Caco-2 (cell line): ENCODE measurements around the gene CHMP6. TPM values are rescaled to one million over a fixed set of nuclear protein-coding genes. Genes with fewer than 3 reads are reported as not detected.

ENCODE experiments used
- BruUV-seq: library from RNA; stranded (reverse); fragments of 400-500 nt; replicated peaks from 2 replicates; lab custom pipeline; 2021; lab: Mats Ljungman, UMichigan
- CTCF ChIA-PET: fragments of 300-600 bp; sonication (Branson Sonifier 250); formaldehyde crosslinking; loops from one replicate; lab custom pipeline; 2022; ENCODE audit warnings: antibody characterized with exemption; lab: Charles Lee
- POLR2A ChIA-PET: fragments of 300-600 bp; sonication (Branson Sonifier 250); formaldehyde crosslinking; loops from one replicate; lab custom pipeline; 2022; ENCODE audit warnings: antibody characterized with exemption; lab: Charles Lee
- DNase-seq, 2 experiments: peaks; one replicate each; pipeline versions ENCODE4 v3.0.0 to v3.0.0-alpha.2; 2020 to 2022
- H3K27me3 ChIP-seq: replicated peaks from 2 replicates; pipeline ENCODE4 v1.6.0; 2011; ENCODE audit warnings: low read length; ENCODE audit not compliant: control insufficient read depth, insufficient read depth
- H3K36me3 ChIP-seq: 2 replicates; pipeline ENCODE4 v1.5.1; 2011; ENCODE audit warnings: low read length; ENCODE audit not compliant: control insufficient read depth, insufficient read depth
- H3K4me1 ChIP-seq: fragments of 250-450 bp; sonication (Bioruptor Pico); 2 replicates; pipeline ENCODE4 v1.5.1; 2020; ENCODE audit warnings: mild to moderate bottlenecking
- H3K4me3 ChIP-seq: 2 replicates; pipeline ENCODE4 v1.5.1; 2011; ENCODE audit warnings: low read depth, mild to moderate bottlenecking, control low read depth, low read length
- H3K9me3 ChIP-seq: fragments of 250-450 bp; sonication (Bioruptor Pico); 2 replicates; pipeline ENCODE4 v1.5.1; 2020; ENCODE audit warnings: mild to moderate bottlenecking, moderate library complexity
- H3K27ac Mint-ChIP-seq: one replicate; pipeline ENCODE4 v1.8.0; 2022; ENCODE audit warnings: mixed read lengths; ENCODE audit not compliant: unreplicated experiment
- H3K27me3 Mint-ChIP-seq: one replicate; pipeline ENCODE4 v1.8.0; 2022; ENCODE audit warnings: mixed read lengths; ENCODE audit not compliant: insufficient read depth, unreplicated experiment
- H3K36me3 Mint-ChIP-seq: one replicate; pipeline ENCODE4 v1.8.0; 2022; ENCODE audit warnings: mild to moderate bottlenecking, mixed read lengths; ENCODE audit not compliant: insufficient read depth, unreplicated experiment
- H3K4me1 Mint-ChIP-seq: one replicate; pipeline ENCODE4 v1.8.0; 2022; ENCODE audit warnings: low read depth, mixed read lengths; ENCODE audit not compliant: unreplicated experiment
- H3K4me3 Mint-ChIP-seq: one replicate; pipeline ENCODE4 v1.8.0; 2022; ENCODE audit warnings: mild to moderate bottlenecking, moderate library complexity, mixed read lengths; ENCODE audit not compliant: unreplicated experiment
- H3K9me3 Mint-ChIP-seq: one replicate; pipeline ENCODE4 v1.8.0; 2022; ENCODE audit warnings: mixed read lengths; ENCODE audit not compliant: unreplicated experiment
- intact Hi-C: fragments of 100-400 bp; cut with micrococcal nuclease; formaldehyde crosslinking; loops from one replicate; pipeline ENCODE4 v1.10.0; 2022; ENCODE audit not compliant: unreplicated experiment
- total RNA-seq: library from RNA; stranded (reverse); gene quantifications from 2 replicates; pipeline ENCODE4 v1.2.3, GENCODE V29; 2022
- TF ChIP-seq, protein P1 (sequence below), 2 experiments: fragments of 200-600 bp in 1 of 2; IDR thresholded peaks; 1 replicate in 1 of 2; 2 replicates in 1 of 2; pipeline versions ENCODE4 v1.5.1 to v1.8.0; 2011 to 2022; ENCODE audit warnings: antibody characterized with exemption in 1 of 2, control low read depth in 1 of 2, inconsistent platforms in 1 of 2, low read depth in 1 of 2, low read length in 1 of 2, mild to moderate bottlenecking in 1 of 2, moderate library complexity in 1 of 2; ENCODE audit not compliant: insufficient read depth in 1 of 2, severe bottlenecking in 1 of 2, unreplicated experiment in 1 of 2

CHMP6 gene
- total RNA-seq, 1 experiment from 2014 or later, result 23.2 TPM

DNA sequence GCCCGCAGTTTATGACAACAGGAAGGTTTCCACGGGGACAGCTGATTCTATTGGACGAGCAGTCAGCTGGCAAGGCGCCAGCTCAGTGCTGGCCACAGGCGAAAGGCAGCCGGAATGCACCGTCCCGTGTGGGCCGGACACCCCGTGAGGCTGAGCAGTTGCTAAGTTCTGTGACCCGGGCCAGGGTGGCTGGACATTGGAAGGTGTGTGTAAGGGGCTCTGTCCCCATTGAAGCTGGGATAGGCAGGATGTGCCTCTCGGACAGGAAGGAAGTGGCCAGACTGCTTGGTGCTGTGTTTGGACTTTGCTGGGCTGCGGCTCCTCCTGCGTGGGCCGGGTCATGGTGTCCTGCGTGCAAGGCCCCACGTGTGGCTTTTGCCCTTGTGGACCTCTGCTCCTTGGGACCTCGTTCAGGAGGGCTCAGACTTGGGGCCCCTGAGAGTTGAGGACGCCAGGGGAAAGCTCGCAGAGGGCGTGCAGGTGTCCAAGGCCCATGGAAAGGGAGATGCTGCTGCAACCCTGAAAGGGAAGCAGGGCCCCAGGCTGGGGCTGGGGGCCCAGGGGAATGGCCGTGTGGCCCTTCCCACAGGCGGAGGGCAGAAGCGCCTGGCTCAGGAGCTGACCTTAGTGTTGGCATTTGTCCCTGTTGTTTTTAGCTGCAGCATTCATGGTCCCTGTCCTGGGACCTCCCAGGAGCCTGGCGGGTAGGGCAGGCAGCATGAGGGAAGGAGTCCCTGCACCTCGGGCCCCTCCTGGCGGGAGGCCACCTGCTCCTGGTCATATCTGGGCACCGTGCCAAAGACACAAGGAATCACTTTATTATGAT, 53.3 kb downstream of the CHMP6 start:
- Histone ChIP-seq H3K27me3 (no peaks in the 10 kb centered on the region), H3K9me3 (no peaks in the 10 kb centered on the region), H3K4me3 (no peak overlapping the region), H3K4me1 (peaks cover 69% of the 10 kb centered on the region), H3K36me3 (peaks cover 1% of the 10 kb centered on the region; the same call in 1 of the 2 replicates)
- intact Hi-C loops, result loop anchor here (5.0 kb wide), 1 partner anchor 52 kb away; no protein-coding TSS in a partner anchor
- no peaks in the 10 kb centered on the region for H3K9me3 Mint-ChIP-seq
- no TSS peak for BruUV-seq
- DNase-seq, result no peak
- CTCF ChIA-PET, result interaction anchor here (1.2 to 1.4 kb wide), 2 partner anchors 21 to 57 kb away, joined by 3 read pairs; no protein-coding TSS in a partner anchor
- POLR2A ChIA-PET, result interaction anchor here (1.7 kb wide), 1 partner anchor 194 kb away, joined by 6 read pairs; the partner anchor contains the start of genes NDUFAF8 and TEPSIN
- TF ChIP-seq, protein P1, sequence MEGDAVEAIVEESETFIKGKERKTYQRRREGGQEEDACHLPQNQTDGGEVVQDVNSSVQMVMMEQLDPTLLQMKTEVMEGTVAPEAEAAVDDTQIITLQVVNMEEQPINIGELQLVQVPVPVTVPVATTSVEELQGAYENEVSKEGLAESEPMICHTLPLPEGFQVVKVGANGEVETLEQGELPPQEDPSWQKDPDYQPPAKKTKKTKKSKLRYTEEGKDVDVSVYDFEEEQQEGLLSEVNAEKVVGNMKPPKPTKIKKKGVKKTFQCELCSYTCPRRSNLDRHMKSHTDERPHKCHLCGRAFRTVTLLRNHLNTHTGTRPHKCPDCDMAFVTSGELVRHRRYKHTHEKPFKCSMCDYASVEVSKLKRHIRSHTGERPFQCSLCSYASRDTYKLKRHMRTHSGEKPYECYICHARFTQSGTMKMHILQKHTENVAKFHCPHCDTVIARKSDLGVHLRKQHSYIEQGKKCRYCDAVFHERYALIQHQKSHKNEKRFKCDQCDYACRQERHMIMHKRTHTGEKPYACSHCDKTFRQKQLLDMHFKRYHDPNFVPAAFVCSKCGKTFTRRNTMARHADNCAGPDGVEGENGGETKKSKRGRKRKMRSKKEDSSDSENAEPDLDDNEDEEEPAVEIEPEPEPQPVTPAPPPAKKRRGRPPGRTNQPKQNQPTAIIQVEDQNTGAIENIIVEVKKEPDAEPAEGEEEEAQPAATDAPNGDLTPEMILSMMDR (IDR thresholded peaks at IDR 0.05; ENCODE audit: insufficient read depth in 1 of 2, low read depth in 1 of 2, low read length in 1 of 2, severe bottlenecking in 1 of 2, unreplicated experiment in 1 of 2), result no peak
- H3K27me3 Mint-ChIP-seq, result no peaks in the 10 kb centered on the region
- H3K4me3 Mint-ChIP-seq, result peak overlapping the region; percentile 68
- peaks cover 49% of the 10 kb centered on the region for H3K4me1 Mint-ChIP-seq
- H3K27ac Mint-ChIP-seq, result peak overlapping the region; percentile 97
- H3K36me3 Mint-ChIP-seq, result peaks cover 59% of the 10 kb centered on the region

DNA sequence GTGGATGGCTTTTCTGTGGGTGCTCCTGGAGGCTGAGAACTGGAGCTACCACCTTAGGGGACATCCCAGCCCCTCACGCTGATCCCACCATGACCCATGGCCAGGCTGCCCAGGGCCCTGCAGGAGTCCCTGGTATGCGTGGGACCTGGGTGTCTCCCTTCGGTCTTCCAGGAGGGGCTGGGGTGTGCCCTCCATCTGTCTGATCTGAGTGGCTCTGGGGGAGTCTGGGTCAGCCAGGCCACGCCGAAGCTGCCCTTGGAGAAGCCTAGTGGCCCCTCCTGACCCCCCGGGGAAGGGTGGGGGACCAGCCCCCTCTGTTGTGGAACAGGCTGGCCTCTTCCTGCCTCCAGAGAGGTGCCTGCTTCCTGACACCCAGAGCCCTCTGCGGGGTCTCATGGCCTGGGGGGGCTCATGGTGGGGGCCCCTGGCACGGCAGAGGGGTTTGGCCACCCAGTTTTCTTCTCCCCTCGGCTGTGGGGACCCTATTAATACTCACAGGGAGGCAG, 54.0 kb downstream of the CHMP6 start:
- no peaks in the 10 kb centered on the region for H3K9me3 Mint-ChIP-seq
- Histone ChIP-seq H3K36me3 (peaks cover 1% of the 10 kb centered on the region; the same call in 1 of the 2 replicates), H3K27me3 (no peaks in the 10 kb centered on the region), H3K4me1 (peaks cover 63% of the 10 kb centered on the region), H3K4me3 (no peak overlapping the region), H3K9me3 (no peaks in the 10 kb centered on the region)
- no peaks in the 10 kb centered on the region for H3K27me3 Mint-ChIP-seq
- peaks cover 42% of the 10 kb centered on the region for H3K4me1 Mint-ChIP-seq
- intact Hi-C loops, result no loop called here
- ChIA-PET POLR2A (no interaction called here), CTCF (no interaction called here)
- no peak for DNase-seq
- peak overlapping the region; percentile 97 for H3K27ac Mint-ChIP-seq
- no TSS peak for BruUV-seq
- H3K4me3 Mint-ChIP-seq, result no peak overlapping the region
- TF ChIP-seq, protein P1 (IDR thresholded peaks at IDR 0.05; ENCODE audit: insufficient read depth in 1 of 2, low read depth in 1 of 2, low read length in 1 of 2, severe bottlenecking in 1 of 2, unreplicated experiment in 1 of 2), result no peak
- peaks cover 52% of the 10 kb centered on the region for H3K36me3 Mint-ChIP-seq

DNA sequence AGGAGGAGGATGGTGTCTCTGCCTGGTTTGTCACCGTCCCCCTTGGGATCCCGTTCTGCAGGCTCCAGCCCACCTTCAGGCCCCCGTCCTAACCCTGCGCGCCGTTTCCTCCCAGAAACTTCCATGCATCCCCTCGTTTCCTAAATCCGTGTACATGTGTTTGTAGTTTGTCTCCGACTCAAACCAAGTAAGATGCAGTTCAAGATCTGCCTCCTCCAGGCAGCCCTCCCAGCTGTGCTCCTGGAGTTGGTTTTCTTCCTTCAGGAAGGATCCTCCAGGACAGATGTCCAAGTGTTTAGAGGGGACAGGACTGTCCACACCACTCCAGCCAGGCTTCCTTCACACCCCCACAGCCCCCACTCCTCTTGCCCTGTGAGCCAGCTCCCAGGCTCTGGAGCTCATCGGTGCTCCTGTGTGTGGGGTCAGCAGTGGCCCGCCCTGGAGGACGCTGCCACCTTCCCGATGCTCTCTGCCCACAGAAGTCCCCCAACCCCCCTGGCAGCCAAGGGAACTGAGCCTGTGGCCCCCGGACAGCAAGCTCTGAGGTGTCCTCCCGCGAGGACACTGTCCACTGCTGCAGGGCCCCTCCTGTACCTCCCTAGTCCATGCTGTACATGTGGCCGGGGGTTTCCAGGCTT, 54.6 kb downstream of the CHMP6 start:
- Mint-ChIP-seq H3K27me3 (no peaks in the 10 kb centered on the region), H3K4me3 (peak overlapping the region; percentile 14), H3K4me1 (peaks cover 42% of the 10 kb centered on the region), H3K27ac (peak overlapping the region; percentile 97), H3K36me3 (peaks cover 46% of the 10 kb centered on the region), H3K9me3 (no peaks in the 10 kb centered on the region)
- ChIA-PET CTCF (no interaction called here), POLR2A (no interaction called here)
- BruUV-seq, result no TSS peak
- intact Hi-C loops, result no loop called here
- Histone ChIP-seq H3K4me3 (no peak overlapping the region), H3K36me3 (peaks cover 1% of the 10 kb centered on the region; the same call in 1 of the 2 replicates), H3K4me1 (peaks cover 57% of the 10 kb centered on the region), H3K9me3 (no peaks in the 10 kb centered on the region), H3K27me3 (no peaks in the 10 kb centered on the region)
- no peak for DNase-seq
- TF ChIP-seq, protein P1 (IDR thresholded peaks at IDR 0.05; ENCODE audit: insufficient read depth in 1 of 2, low read depth in 1 of 2, low read length in 1 of 2, severe bottlenecking in 1 of 2, unreplicated experiment in 1 of 2), result no peak
